Progenitor cell of endocrine pancreas (in vitro differentiated cells): Measurements from ENCODE around the gene EXOSC2. TPM values are rescaled to one million over a fixed set of nuclear protein-coding genes. Genes with fewer than 3 reads are reported as not detected.

ENCODE experiments used
- DNase-seq: peaks from one replicate; pipeline ENCODE4 v3.0.0; 2021; ENCODE audit warnings: low spot score; ENCODE audit not compliant: unreplicated experiment
- H3K27ac Mint-ChIP-seq: 2 replicates; pipeline ENCODE4 v1.8.0; 2021; ENCODE audit warnings: mild to moderate bottlenecking, moderate library complexity, mixed read lengths
- H3K27me3 Mint-ChIP-seq: 2 replicates; pipeline ENCODE4 v1.8.0; 2021; ENCODE audit warnings: mixed read lengths
- H3K36me3 Mint-ChIP-seq: 2 replicates; pipeline ENCODE4 v1.8.0; 2022; ENCODE audit warnings: mixed read lengths; ENCODE audit not compliant: insufficient read depth
- H3K4me1 Mint-ChIP-seq: 2 replicates; pipeline ENCODE4 v1.8.0; 2021; ENCODE audit warnings: low read depth, mixed read lengths
- H3K4me3 Mint-ChIP-seq: 2 replicates; pipeline ENCODE4 v1.8.0; 2021; ENCODE audit warnings: low read depth, mild to moderate bottlenecking, moderate library complexity, mixed read lengths
- H3K9me3 Mint-ChIP-seq: 2 replicates; pipeline ENCODE4 v1.8.0; 2021; ENCODE audit warnings: low read depth, mixed read lengths
- CTCF ChIP-seq: fragments of 200-600 bp; sonication (generic); IDR thresholded peaks from one replicate; pipeline ENCODE4 v1.5.0; 2021; ENCODE audit warnings: antibody characterized with exemption, mild to moderate bottlenecking; ENCODE audit not compliant: unreplicated experiment
- total RNA-seq: library from RNA; stranded (reverse); gene quantifications from 2 replicates; pipeline ENCODE4 v1.2.1, GENCODE V29; 2021

The EXOSC2 gene
- total RNA-seq, 1 donor from 2014 or later: 45.9 TPM

GRCh38 chr9:130689937-130690700 is 3.5 kb upstream of the EXOSC2 start:
- no peak for DNase-seq
- Mint-ChIP-seq H3K27me3 (peaks cover 8% of the 10 kb centered on the region), H3K27ac (no peak overlapping the region)

GRCh38 chr9:130692321-130692720 is 1.3 kb upstream of the EXOSC2 start:
- Mint-ChIP-seq H3K4me3 (peak overlapping the region; percentile 95), H3K4me1 (peaks cover 26% of the 10 kb centered on the region), H3K36me3 (peaks cover 13% of the 10 kb centered on the region), H3K27me3 (peaks cover 8% of the 10 kb centered on the region), H3K9me3 (no peaks in the 10 kb centered on the region), H3K27ac (peak overlapping the region; percentile 39)
- DNase-seq: peak; percentile 69
- peak; percentile 70 for TF ChIP-seq CTCF

More at GRCh38 chr9:130689937-130690700, 3.5 kb upstream of the EXOSC2 start:
- Mint-ChIP-seq H3K9me3 (no peaks in the 10 kb centered on the region), H3K4me1 (peaks cover 24% of the 10 kb centered on the region), H3K36me3 (no peaks in the 10 kb centered on the region), H3K4me3 (no peak overlapping the region)
- TF ChIP-seq CTCF: no peak

GRCh38 chr9:130693101-130693425 is 517 bp upstream of the EXOSC2 start:
- Mint-ChIP-seq H3K9me3 (no peaks in the 10 kb centered on the region), H3K36me3 (peaks cover 14% of the 10 kb centered on the region), H3K4me3 (peak overlapping the region; percentile 95), H3K27ac (peak overlapping the region; percentile 87), H3K4me1 (peaks cover 26% of the 10 kb centered on the region), H3K27me3 (peaks cover 5% of the 10 kb centered on the region)
- no peak for DNase-seq
- no peak for TF ChIP-seq CTCF

- Mint-ChIP-seq H3K4me1 (peaks cover 26% of the 10 kb centered on the region), H3K9me3 (no peaks in the 10 kb centered on the region), H3K4me3 (peak overlapping the region; percentile 95), H3K27ac (peak overlapping the region; percentile 7), H3K36me3 (peaks cover 20% of the 10 kb centered on the region), H3K27me3 (peaks cover 5% of the 10 kb centered on the region)
- TF ChIP-seq CTCF: no peak
- DNase-seq: no peak
Measured at GRCh38 chr9:130694205-130694604, 625 bp downstream of the EXOSC2 start.

- H3K36me3 Mint-ChIP-seq: peaks cover 23% of the 10 kb centered on the region
- H3K4me1 Mint-ChIP-seq: peaks cover 21% of the 10 kb centered on the region
- no peak overlapping the region for H3K4me3 Mint-ChIP-seq
- TF ChIP-seq CTCF: no peak
- H3K27ac Mint-ChIP-seq: peak overlapping the region; percentile 13
- H3K9me3 Mint-ChIP-seq: no peaks in the 10 kb centered on the region
- no peak for DNase-seq
- H3K27me3 Mint-ChIP-seq: no peaks in the 10 kb centered on the region
Measured at GRCh38 chr9:130696139-130696650, 2.6 kb downstream of the EXOSC2 start.
